GM06990 (cell line): ENCODE data around the gene EPN3.

Experiments used
- DNase-seq: peaks from one replicate; pipeline ENCODE4 v3.0.0-alpha.2; 2011; ENCODE audit not compliant: insufficient read length; ENCODE audit errors: extremely low read depth
- H3K27me3 ChIP-seq: replicated peaks from 2 replicates; pipeline ENCODE4 v1.6.0; 2011; ENCODE audit warnings: low read length; ENCODE audit not compliant: control insufficient read depth, insufficient read depth
- H3K36me3 ChIP-seq: 2 replicates; pipeline ENCODE4 v1.5.1; 2011; ENCODE audit warnings: low read length; ENCODE audit not compliant: control insufficient read depth, insufficient read depth
- H3K4me3 ChIP-seq: replicated peaks from 2 replicates; pipeline ENCODE4 v1.5.1; 2011; ENCODE audit warnings: low read depth, mild to moderate bottlenecking, control low read depth, low read length
- TF ChIP-seq, protein P1 (sequence below): IDR thresholded peaks from 2 replicates; pipeline ENCODE4 v1.5.1; 2011; ENCODE audit warnings: low read length, control low read depth, mild to moderate bottlenecking, inconsistent platforms; ENCODE audit not compliant: insufficient read depth, poor library complexity, severe bottlenecking

The EPN3 gene

DNA sequence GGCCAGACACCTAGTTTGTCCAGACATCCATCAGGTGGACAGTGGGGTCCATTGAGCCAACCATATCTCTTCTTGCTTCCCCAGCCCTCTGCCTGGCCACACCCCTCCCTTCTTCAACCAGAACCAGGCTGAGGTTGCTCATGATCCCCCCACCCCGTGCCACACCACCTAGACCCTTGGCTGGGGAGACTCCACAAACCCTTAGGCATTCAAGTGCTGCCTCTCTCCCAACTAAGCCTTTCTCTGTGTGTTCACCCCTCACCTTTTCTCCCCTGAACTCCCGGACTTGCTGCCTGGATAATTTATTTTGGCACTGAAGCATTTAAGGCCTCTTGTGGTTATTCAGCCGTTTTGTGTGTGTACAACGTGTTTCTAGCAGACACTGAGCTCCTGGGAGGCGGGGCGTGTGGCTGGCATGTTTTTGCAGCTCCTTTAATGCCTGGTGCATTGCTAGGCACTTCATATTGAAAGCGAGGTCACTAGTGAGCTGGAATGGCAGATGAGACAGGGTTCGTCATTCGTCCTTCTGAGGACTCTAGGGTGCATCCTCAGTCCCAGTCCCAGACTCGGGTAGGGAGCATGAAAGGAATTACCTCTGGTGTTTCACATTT is 56.7 kb downstream of the EPN3 start:
- Histone ChIP-seq H3K36me3 (no peaks in the 10 kb centered on the region), H3K27me3 (peaks cover 2% of the 10 kb centered on the region), H3K4me3 (no peak overlapping the region)
- DNase-seq = no peak
- TF ChIP-seq, protein P1, sequence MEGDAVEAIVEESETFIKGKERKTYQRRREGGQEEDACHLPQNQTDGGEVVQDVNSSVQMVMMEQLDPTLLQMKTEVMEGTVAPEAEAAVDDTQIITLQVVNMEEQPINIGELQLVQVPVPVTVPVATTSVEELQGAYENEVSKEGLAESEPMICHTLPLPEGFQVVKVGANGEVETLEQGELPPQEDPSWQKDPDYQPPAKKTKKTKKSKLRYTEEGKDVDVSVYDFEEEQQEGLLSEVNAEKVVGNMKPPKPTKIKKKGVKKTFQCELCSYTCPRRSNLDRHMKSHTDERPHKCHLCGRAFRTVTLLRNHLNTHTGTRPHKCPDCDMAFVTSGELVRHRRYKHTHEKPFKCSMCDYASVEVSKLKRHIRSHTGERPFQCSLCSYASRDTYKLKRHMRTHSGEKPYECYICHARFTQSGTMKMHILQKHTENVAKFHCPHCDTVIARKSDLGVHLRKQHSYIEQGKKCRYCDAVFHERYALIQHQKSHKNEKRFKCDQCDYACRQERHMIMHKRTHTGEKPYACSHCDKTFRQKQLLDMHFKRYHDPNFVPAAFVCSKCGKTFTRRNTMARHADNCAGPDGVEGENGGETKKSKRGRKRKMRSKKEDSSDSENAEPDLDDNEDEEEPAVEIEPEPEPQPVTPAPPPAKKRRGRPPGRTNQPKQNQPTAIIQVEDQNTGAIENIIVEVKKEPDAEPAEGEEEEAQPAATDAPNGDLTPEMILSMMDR = no peak

GRCh38 chr17:50590946-50591737 is 58.6 kb downstream of the EPN3 start:
- Histone ChIP-seq H3K36me3 (no peaks in the 10 kb centered on the region), H3K27me3 (peaks cover 2% of the 10 kb centered on the region; the same call in 1 of the 2 replicates), H3K4me3 (no peak overlapping the region)
- TF ChIP-seq, protein P1 = no peak
- DNase-seq = no peak

- Histone ChIP-seq H3K27me3 (no peaks in the 10 kb centered on the region; the same call in 1 of the 2 replicates), H3K36me3 (no peaks in the 10 kb centered on the region), H3K4me3 (no peak overlapping the region)
- DNase-seq = no peak
- TF ChIP-seq, protein P1 = no peak
Observed at GRCh38 chr17:50593321-50593720, 60.8 kb downstream of the EPN3 start.
